ENCODE results near the gene CNPY4. TPM values are rescaled to one million over a fixed set of nuclear protein-coding genes. Genes with fewer than 3 reads are reported as not detected.
A peak's percentile ranks its signal among the peaks of the same experiment; 100 is the strongest.
"Not testable (repeated sequence)": the region's sequence is repeated elsewhere in the genome, so short reads cannot be mapped to it uniquely, and the experiment has no call there.

CNPY4 gene
- polyA plus RNA-seq, 3 donors = 6.2 to 6.8 (median 6.2) TPM

DNA sequence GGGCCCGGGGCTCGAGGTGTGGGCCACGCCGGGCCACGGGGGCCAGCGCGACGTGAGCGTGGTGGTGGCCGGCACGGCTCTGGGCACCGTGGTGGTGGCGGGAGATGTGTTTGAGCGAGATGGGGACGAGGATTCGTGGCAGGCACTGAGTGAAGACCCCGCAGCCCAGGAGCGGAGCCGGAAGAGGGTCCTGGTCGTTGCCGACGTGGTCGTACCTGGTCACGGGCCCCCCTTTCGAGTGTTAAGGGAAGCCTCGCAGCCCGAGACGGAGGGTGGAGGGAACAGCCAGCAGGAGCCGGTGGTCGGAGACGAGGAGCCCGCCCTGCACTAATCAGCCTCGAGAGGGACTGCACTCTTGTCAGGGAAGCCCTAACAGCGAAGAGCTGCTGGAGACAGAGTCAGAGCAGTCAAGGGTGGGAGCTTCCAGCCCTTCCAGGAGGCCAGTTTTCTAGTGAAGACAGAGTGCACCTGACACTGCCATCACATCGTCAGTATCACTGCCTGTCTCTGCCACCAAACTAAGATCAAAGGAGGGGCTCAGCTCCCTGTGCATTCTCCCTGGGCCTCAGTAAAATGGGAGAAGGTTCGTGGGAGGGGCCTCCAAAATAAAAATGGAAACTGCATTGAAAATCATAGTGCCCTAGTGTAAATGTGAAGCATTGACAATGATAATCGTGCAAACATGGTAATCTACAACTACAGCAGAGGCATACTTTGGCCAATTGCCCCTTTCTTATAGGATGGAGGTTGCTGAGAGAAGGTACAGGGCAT, 8.6 kb downstream of the CNPY4 start:
- peaks cover 0 to 4% (median 0%) of the 10 kb centered on the region in 7 donors for H3K9me3 Mint-ChIP-seq
- Histone ChIP-seq H3K4me2 (replicated peaks; ENCODE audit: extremely low read depth, low read length, poor library complexity, severe bottlenecking) (peak overlapping the region; percentile 98), H4K20me1 (ENCODE audit: insufficient read depth, low read length) (peaks cover 3% of the 10 kb centered on the region), H3K36me3 (replicated peaks in 1 of 2; ENCODE audit: control insufficient read depth in 1 of 2, insufficient read depth in 2 of 2, low read length in 2 of 2) (no peaks in the 10 kb centered on the region), H2AFZ (ENCODE audit: insufficient read depth, low read depth, low read length, poor library complexity, severe bottlenecking) (peak overlapping the region; percentile 97), H3K27ac (ENCODE audit: low read depth in 1 of 2, low read length in 2 of 2) (peak overlapping the region in 1 of 2 donors; percentile 92), H3K9ac (ENCODE audit: insufficient read depth, low read length, poor library complexity, severe bottlenecking) (peak overlapping the region; percentile 81), H3K79me2 (ENCODE audit: insufficient read depth, low read length) (peaks cover 13% of the 10 kb centered on the region), H3K4me1 (ENCODE audit: control insufficient read depth in 1 of 2, insufficient read depth in 2 of 2, low read length in 2 of 2) (peaks cover 36 to 46% of the 10 kb centered on the region in 2 donors), H3K9me3 (replicated peaks in 1 of 2; ENCODE audit: control insufficient read depth in 1 of 2, insufficient read depth in 1 of 2, low read length in 2 of 2) (no peaks in the 10 kb centered on the region), H3K4me3 (replicated peaks in 1 of 3; ENCODE audit: low read depth in 2 of 3, low read length in 3 of 3) (peak overlapping the region; percentile 83 to 93 (median 87)), H3K27me3 (ENCODE audit: control insufficient read depth in 2 of 2, insufficient read depth in 2 of 2, low read length in 2 of 2) (peaks cover 0 to 14% of the 10 kb centered on the region in 2 donors)
- no peak for DNase-seq
- peaks cover 13 to 19% (median 17%) of the 10 kb centered on the region in 3 donors for H3K27me3 Mint-ChIP-seq (ENCODE audit: low read depth in 3 of 3)
- under 1% methylated on average over 32 of the region's 37 CpGs for WGBS (ENCODE audit: insufficient coverage)
- TF ChIP-seq, protein P1, sequence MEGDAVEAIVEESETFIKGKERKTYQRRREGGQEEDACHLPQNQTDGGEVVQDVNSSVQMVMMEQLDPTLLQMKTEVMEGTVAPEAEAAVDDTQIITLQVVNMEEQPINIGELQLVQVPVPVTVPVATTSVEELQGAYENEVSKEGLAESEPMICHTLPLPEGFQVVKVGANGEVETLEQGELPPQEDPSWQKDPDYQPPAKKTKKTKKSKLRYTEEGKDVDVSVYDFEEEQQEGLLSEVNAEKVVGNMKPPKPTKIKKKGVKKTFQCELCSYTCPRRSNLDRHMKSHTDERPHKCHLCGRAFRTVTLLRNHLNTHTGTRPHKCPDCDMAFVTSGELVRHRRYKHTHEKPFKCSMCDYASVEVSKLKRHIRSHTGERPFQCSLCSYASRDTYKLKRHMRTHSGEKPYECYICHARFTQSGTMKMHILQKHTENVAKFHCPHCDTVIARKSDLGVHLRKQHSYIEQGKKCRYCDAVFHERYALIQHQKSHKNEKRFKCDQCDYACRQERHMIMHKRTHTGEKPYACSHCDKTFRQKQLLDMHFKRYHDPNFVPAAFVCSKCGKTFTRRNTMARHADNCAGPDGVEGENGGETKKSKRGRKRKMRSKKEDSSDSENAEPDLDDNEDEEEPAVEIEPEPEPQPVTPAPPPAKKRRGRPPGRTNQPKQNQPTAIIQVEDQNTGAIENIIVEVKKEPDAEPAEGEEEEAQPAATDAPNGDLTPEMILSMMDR (IDR thresholded peaks at IDR 0.05) = no peak
- peak overlapping the region in 5 of 7 donors; percentile 33 to 78 (median 50) for H3K27ac Mint-ChIP-seq
- H3K4me3 Mint-ChIP-seq = peak overlapping the region; percentile 84 to 98
- no peaks in the 10 kb centered on the region for H3K36me3 Mint-ChIP-seq
- peaks cover 40% of the 10 kb centered on the region for H3K4me1 Mint-ChIP-seq
- intact Hi-C loops (cut with micrococcal nuclease) = loop anchor here (1.0 to 10.0 kb wide), 3 partner anchors 9 to 547 kb away; partner anchors contain the start of genes CNPY4 (in 1 of the 2), GNB2 (in 1 of the 2) and TAF6 (in 1 of the 2)

DNA sequence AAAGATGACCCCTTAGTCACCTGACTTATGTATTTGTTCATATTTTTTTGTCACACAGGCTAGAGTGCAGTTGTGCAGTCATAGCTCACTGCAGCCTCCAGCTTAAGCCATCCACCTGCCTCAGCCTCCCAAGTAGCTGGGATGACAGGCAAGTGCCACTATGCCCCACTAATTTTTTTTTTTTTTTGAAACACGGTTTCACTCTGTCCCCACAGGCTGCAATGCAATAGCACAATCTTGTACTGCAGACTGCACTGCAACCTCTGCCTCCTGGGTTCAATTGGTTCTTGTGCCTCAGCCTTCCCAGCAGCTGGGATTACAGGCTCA, 9.2 kb downstream of the CNPY4 start:
- Mint-ChIP-seq H3K4me3 (peak overlapping the region in 1 of 2 donors; percentile 84), H3K27me3 (ENCODE audit: low read depth in 3 of 3) (peaks cover 14 to 19% (median 17%) of the 10 kb centered on the region in 3 donors), H3K9me3 (peaks cover 0 to 4% (median 0%) of the 10 kb centered on the region in 7 donors), H3K27ac (no peak overlapping the region), H3K36me3 (no peaks in the 10 kb centered on the region), H3K4me1 (peaks cover 40% of the 10 kb centered on the region)
- intact Hi-C loops (cut with micrococcal nuclease) = loop anchor here in 1 of 2 donors (5.0 to 10.0 kb wide), 2 partner anchors 206 to 546 kb away; partner anchors contain the start of gene GNB2
- TF ChIP-seq, protein P1 (IDR thresholded peaks at IDR 0.05) = no peak
- Histone ChIP-seq H3K9me3 (replicated peaks in 1 of 2; ENCODE audit: control insufficient read depth in 1 of 2, insufficient read depth in 1 of 2, low read length in 2 of 2) (no peaks in the 10 kb centered on the region), H3K4me3 (replicated peaks in 1 of 3; ENCODE audit: low read depth in 2 of 3, low read length in 3 of 3) (no peak overlapping the region), H2AFZ (ENCODE audit: insufficient read depth, low read depth, low read length, poor library complexity, severe bottlenecking) (no peak overlapping the region), H3K4me1 (ENCODE audit: control insufficient read depth in 1 of 2, insufficient read depth in 2 of 2, low read length in 2 of 2) (peaks cover 36 to 46% of the 10 kb centered on the region in 2 donors), H3K27me3 (ENCODE audit: control insufficient read depth in 2 of 2, insufficient read depth in 2 of 2, low read length in 2 of 2) (peaks cover 0 to 14% of the 10 kb centered on the region in 2 donors), H3K9ac (ENCODE audit: insufficient read depth, low read length, poor library complexity, severe bottlenecking) (peak overlapping the region; percentile 81), H3K36me3 (replicated peaks in 1 of 2; ENCODE audit: control insufficient read depth in 1 of 2, insufficient read depth in 2 of 2, low read length in 2 of 2) (no peaks in the 10 kb centered on the region), H3K79me2 (ENCODE audit: insufficient read depth, low read length) (peaks cover 13% of the 10 kb centered on the region), H4K20me1 (ENCODE audit: insufficient read depth, low read length) (peaks cover 3% of the 10 kb centered on the region), H3K4me2 (replicated peaks; ENCODE audit: extremely low read depth, low read length, poor library complexity, severe bottlenecking) (no peak overlapping the region), H3K27ac (ENCODE audit: low read depth in 1 of 2, low read length in 2 of 2) (no peak overlapping the region)
- WGBS (ENCODE audit: insufficient coverage) = 100% methylated on average over 1 of the region's 1 CpG
- no peak for DNase-seq

DNA sequence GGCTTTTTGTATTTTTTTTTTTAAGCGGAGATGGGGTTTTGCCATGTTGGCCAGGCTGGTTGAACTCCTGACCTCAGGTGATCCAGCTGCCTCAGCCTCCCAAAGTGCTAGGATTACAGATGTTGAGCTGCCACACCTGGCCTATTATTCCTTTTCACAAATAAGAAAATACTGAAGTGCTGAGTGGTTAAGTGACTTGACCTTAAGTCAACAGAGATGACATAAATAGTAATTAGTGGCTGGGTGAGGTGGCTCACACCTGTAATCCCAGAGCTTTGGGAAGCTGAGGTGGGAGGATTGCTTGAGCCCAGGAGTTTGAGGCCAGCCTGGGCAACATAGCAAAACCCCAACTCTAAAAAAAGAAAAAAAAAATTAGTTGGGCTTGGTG, 10.8 kb downstream of the CNPY4 start:
- not testable (repeated sequence) for H3K4me3 Mint-ChIP-seq; H3K36me3 Mint-ChIP-seq; H4K20me1 ChIP-seq (ENCODE audit: insufficient read depth, low read length); H3K9me3 ChIP-seq (replicated peaks in 1 of 2; ENCODE audit: control insufficient read depth in 1 of 2, insufficient read depth in 1 of 2, low read length in 2 of 2); H3K9me3 Mint-ChIP-seq; H2AFZ ChIP-seq (ENCODE audit: insufficient read depth, low read depth, low read length, poor library complexity, severe bottlenecking); DNase-seq; H3K9ac ChIP-seq (ENCODE audit: insufficient read depth, low read length, poor library complexity, severe bottlenecking); H3K36me3 ChIP-seq (replicated peaks in 1 of 2; ENCODE audit: control insufficient read depth in 1 of 2, insufficient read depth in 2 of 2, low read length in 2 of 2); H3K4me2 ChIP-seq (replicated peaks; ENCODE audit: extremely low read depth, low read length, poor library complexity, severe bottlenecking); H3K27ac ChIP-seq (ENCODE audit: low read depth in 1 of 2, low read length in 2 of 2); H3K4me3 ChIP-seq (replicated peaks in 1 of 3; ENCODE audit: low read depth in 2 of 3, low read length in 3 of 3); H3K27ac Mint-ChIP-seq
- Mint-ChIP-seq H3K4me1 (peaks cover 29% of the 10 kb centered on the region), H3K27me3 (ENCODE audit: low read depth in 3 of 3) (peaks cover 14 to 19% (median 17%) of the 10 kb centered on the region in 3 donors)
- Histone ChIP-seq H3K4me1 (ENCODE audit: control insufficient read depth in 1 of 2, insufficient read depth in 2 of 2, low read length in 2 of 2) (peaks cover 23 to 33% of the 10 kb centered on the region in 2 donors), H3K79me2 (ENCODE audit: insufficient read depth, low read length) (peaks cover 13% of the 10 kb centered on the region), H3K27me3 (ENCODE audit: control insufficient read depth in 2 of 2, insufficient read depth in 2 of 2, low read length in 2 of 2) (peaks cover 0 to 14% of the 10 kb centered on the region in 2 donors)
- intact Hi-C loops (cut with micrococcal nuclease) = loop anchor here in 1 of 2 donors (5.0 kb wide), 1 partner anchor 87 kb away; the partner anchor contains the start of gene PVRIG
- no CpG with 5 or more reads among the region's 1 CpG for WGBS (ENCODE audit: insufficient coverage)
